Left renal cortex interstitium (tissue), 4 donors: ENCODE data around the gene NPR2. TPM values are rescaled to one million over a fixed set of nuclear protein-coding genes. Genes with fewer than 3 reads are reported as not detected.
A peak's percentile ranks its signal among the peaks of the same experiment; 100 is the strongest.

Experiments
- DNase-seq, 4 donors: peaks; one replicate each; pipeline ENCODE4 v3.0.0-alpha.2; 2013; ENCODE audit warnings: low read depth in 4 of 4, low spot score in 2 of 4, missing footprints in 1 of 4
- polyA plus RNA-seq, 4 donors: library from polyadenylated mRNA; unstranded; fragments of 120-200 nt; gene quantifications; one replicate each; pipeline ENCODE4 v1.2.1, GENCODE V29; 2013; ENCODE audit not compliant: insufficient read length in 4 of 4

NPR2 gene
- 10 to 100 TPM; 20.5 to 30.8 (median 27.7) TPM for polyA plus RNA-seq

DNA sequence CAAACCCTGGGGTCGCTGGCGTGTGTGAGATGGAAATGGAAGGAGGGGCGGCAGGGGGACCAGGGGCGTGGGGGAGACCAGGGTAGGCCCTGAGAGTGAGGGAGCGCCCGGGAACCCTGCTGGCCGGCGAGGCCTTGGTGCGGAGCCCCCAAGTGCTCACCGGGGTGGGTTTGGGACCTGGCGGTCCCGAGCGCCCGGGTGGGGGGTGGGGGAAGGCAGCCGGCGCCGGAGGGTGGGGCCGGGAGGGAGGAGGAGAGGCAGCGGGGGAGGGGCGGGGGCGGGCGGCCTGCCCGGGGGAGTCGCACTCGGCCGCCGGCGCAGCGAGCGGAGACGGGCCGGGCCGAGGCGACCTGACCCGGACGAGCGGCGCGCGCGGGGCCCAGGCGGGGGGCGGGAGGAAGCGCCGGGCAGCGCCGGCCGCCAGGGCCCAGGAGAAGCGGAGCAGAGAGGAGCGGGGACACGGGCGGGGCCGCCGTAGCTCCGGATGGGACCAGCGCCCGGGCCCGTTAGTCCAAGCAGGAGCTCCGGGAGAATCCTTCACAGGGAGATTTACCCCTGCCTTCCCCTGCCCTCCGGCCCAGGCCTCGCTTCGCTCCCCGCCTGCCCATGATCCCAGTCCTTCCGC lies at the start of gene NPR2:
Gene NPR2 (plus strand): TSS at position 295 of the 625 bp plus-strand sequence. CDS start 818 bp downstream, outside the sequence.
- no peak for DNase-seq

GRCh38 chr9:35741740-35742139 lies 49.7 kb upstream of the NPR2 start:
- no peak for DNase-seq

DNA sequence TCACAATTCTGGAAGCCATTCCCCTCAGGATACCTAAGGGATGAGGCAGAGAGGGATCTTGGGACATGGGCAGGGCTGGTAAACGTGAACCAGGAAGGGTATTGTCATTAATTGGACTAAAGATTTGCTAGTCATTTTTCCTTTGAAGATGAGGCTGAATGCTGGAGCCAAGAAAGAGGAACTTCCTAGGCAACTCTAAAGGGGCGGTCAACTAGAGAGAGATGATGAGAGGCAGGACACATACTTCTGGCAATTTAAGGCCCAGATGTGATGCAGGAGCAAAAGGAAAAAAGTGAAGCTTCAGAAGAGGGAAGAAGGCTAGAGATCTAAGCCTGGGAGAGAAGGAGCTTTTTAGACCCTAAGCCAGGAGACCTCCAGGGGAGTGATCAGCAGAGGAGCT lies 47.9 kb upstream of the NPR2 start:
- no peak for DNase-seq

DNA sequence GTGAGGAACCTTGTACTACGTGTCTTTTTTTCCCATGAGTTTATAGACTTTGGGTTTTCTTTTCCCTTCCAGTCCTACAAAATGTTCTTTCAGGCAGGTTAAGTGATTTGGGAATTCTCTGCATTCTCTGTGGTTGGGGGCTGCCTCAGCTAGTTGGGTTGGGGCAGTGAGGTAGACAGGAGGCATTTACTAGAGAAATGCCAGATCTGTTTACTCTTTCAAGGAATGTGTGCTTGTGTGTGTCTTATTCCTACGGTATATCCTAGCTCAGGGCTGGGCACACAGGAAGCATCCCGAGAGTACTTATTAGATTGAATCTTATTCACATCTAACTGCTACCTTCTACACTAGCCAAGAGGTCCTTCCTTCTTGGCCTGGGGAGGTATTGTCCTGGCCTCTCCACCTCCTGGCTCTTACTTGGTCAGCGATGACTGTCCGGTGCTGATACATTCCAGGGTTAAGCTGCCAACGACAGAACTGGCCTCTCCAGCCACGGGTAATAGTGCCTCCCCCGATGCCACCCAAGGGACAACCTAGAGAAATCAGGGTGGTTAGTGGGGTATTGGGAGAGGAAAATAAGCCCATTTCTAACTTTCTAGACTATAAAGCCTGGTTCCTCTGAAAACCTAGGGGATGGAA lies 47.4 kb upstream of the NPR2 start:
- no peak for DNase-seq

GRCh38 chr9:35745569-35745968 lies 45.8 kb upstream of the NPR2 start:
- no peak for DNase-seq

DNA sequence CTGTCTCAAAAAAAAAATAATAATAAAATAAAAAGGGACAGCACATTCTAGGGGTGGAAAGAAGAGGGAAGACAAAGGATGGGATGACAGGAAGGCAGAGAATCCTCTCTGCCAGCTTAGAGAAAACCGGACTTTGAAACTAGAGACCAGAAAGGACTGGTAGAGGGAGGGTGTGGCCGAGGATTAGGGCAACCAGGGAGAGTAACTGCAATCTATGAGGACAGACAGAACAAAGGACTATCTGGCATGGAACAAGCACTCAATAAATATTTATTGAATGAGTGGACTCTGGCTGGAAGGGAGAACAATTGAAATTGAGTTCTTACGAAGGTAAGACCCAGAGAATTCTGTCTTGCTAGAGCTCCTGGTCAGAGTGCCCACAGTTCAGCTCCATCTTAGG lies 44.8 kb upstream of the NPR2 start:
- no peak for DNase-seq

DNA sequence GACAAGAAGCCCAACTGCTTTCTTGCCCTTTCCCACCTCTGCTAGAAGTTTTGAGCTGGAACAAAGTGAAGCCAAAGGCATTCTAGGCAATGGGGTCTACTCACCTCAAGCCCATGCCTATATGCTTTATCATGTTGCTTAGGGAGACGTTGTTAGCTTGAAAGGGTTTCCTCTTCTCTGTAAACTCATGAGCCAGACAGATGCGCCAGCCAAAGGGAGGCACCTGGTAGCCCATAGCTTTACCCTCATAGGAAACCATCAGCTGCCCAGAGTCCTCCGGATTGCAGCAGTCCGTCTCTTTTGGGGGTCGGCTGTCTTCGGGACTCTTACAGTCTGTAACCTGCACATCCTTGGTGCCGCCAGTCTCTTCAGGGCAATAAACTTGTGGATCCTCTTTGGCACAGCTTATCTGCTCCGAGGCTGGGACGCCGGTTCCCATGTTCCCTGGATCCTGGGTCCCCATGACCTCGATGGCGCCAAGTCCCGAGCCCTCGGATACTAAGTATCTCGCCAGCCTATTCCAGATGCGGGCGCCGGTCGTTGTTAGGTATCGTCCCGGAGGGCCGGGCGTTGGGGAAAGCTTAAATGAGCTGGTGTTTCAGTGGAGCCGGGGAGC lies 43.0 kb upstream of the NPR2 start:
- no peak for DNase-seq

DNA sequence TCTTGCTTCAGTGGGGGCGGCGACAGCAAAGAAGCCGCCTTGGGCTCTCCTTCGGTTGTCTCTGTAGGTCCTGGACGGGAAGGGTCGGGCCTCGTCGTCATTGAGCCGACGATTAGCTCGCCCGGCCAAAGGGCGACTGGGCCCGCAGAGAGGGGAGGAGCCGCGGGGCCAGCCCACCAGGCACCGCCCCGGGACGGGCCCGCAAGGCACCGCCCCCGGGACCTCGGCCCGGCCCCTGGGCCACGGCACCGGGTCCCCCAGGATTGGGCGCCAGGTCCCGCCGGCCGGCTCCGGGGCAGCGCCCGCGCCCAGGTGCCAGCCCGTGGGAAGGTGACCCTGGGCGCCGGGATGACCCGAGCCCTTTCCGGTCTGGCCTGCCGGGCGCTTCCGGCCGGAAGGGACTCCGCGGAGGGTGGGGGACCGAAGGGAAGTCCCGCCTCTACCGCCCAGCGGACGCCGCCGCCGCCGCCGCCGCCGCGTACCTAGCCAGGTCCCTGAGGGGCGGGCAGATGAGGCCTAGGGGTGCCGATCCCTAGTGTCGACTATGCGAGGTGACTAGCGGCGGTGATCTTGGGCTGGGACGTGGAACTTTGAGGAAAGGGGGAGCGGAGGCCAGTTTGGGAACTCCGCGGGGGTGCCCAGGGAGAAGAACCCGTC lies 42.4 kb upstream of the NPR2 start, which contains the start of the genes GBA2 and RGP1:
Gene GBA2 (minus strand): TSS at position 371 of the 657 bp plus-strand sequence. CDS start 524 bp downstream, outside the sequence.
Gene RGP1 (plus strand): TSS at position 430 of the 657 bp plus-strand sequence. CDS start 469 bp downstream, outside the sequence.
- DNase-seq = peak in 1 of 4 donors; percentile 60

GRCh38 chr9:35749515-35750255 lies 41.7 kb upstream of the NPR2 start:
- DNase-seq = no peak

DNA sequence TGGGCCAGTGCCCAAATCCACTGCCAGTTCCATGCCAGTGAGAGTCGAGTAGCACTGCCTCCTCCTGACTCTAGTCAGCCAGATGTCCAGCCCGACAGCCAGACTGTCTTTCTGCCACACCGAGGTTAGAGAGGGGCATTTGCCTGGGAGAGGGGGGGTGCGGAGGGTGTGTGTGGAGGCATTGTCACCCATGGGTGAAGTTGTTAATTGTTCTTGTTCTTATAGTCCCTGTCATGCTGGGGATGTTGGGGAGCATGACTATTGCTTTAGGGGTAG lies 41.2 kb upstream of the NPR2 start:
- no peak for DNase-seq

- no peak for DNase-seq
Observed at GRCh38 chr9:35753466-35753865, 37.9 kb upstream of the NPR2 start.

DNA sequence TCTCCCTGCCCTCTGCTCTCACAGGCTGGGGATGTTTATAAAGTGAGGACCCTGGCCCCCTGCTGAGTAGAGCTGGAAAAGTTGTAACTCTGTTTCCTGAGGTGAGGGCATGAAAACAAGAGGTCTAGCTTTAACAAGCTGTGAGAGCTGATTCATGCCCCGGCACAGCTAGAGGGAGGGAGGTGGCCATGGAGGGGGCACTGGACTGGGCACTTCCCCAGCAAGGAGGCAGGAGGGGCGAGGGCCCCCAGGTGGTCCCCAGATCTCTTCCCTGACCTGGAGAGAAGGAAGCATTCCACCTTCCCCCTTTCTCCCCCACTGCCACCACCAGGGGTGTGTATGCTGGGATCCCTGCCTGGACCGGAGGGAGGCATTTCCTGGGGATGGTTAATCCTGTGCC lies 37.1 kb upstream of the NPR2 start, which contains the start of gene MSMP:
Gene MSMP (minus strand): TSS at position 13 of the 400 bp plus-strand sequence. CDS start 147 bp downstream, outside the sequence.
- no peak for DNase-seq

GRCh38 chr9:35755071-35755470 lies 36.3 kb upstream of the NPR2 start:
- no peak for DNase-seq

DNA sequence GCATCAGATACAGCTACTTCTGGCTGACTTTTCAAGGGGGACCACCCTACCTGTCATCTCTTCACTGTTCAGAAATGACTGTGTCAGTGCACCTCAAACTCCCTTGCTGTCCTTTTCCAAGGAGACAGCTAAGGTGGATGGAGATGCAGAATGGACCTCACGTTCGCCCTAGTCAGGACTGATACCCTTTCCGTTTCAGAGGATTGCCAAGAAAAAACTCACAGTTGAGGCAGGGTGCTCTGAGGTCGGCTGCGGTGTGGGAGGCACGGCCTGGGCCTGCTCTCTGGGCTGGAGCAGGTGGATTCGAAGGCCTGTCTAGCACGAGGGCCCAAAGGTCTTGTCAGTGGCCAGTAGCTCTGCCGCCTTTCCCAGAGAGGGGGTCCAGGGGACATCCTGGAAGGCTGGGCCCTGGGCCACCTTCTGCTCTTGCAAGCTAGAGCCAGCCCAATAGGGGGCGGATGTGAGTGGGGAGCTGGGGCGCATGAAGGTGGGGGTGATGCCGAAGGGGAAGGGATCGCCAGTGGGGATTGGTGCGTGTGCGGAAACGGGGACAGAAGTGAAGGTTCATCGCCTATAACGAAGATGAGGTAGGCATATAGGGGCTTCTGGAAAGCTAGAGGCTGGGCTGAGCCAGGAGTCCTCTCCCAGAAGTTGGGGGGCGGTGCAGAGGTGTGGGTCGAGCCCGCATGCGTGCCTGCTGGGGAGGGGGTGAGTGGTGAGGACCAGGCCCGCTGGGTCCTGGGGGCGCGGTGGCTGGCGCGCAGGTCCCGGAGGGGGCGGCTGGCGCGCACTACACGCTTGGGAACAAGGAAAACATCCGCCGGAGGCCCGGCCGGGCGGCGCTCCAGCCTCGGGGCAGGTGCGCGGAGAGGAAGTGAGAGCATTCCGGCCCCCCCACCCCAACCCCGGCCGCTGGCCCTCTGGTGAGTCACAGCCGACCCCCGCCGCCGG lies 34.8 kb upstream of the NPR2 start:
- peak in 2 of 4 donors; percentile 53 to 58 for DNase-seq

DNA sequence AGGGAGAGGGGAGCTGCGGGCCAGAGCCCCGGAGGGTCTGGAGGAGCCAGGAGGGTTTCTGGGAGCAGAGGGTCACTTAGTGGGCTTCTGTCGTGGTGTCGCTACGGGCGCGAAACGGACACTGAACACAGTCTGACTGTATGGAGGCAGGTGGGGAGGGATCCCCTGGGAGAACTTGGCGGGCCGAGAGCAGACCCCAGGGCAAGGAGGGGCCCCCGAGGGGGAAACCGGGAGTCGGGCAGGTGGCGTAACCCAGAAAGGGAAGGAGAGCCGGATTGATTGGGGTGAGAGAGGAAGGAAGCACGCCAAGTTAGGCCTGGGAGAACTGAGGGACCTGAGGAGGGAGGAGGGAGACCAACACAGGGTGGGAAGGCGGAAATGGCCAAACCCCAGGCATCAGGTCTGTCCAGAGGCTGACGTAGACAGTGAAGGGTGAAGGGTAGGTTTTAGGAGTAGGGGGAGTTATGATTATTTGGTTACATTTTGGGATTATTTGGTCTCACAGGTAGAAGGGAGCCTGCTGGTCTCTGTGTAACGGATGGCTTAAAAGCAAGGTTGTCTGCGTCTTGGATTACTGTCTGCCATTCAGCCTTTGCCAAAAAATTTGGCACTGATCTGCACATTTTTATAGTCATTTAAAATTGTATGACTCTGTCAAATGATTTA lies 34.0 kb upstream of the NPR2 start:
- DNase-seq = no peak

DNA sequence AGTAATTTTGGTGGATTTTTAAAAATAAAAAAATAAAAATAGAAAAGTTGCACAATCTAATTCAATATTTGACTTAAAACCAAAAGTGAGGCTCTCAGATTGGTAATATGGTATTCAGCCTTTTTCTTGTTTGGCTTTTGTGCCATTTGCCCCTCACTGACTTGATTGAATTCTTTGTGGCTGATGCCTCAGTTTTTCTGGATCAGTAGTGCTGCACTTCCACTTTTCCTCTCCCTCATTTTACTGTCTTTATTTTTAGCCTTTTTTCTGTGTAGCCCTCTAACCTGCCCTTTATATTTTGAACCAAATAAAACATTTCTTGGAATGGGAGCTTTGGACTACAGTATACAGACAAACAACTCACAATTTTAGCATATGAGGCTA lies 33.5 kb upstream of the NPR2 start:
- DNase-seq = no peak

GRCh38 chr9:35758475-35759050 lies 32.8 kb upstream of the NPR2 start:
- DNase-seq = no peak

DNA sequence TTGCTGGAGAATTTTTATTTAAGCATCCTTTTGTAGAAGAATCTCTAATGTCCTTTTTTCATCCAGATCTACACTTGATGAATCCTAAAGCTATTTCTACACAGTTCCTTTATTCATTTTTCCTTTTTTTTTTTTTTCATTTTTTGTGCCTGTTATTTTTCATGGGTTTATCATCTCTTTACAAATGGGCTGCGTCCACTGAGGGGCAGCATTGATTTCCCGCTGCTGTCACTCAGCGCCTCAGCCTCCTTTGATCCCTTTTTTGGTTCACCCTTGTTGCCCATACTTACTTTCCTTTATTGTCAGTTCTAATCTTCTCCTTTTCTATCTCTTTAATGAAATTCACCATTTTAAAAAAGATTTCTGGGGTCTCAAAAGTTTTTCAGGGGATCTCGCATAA lies 31.6 kb upstream of the NPR2 start:
- no peak for DNase-seq

DNA sequence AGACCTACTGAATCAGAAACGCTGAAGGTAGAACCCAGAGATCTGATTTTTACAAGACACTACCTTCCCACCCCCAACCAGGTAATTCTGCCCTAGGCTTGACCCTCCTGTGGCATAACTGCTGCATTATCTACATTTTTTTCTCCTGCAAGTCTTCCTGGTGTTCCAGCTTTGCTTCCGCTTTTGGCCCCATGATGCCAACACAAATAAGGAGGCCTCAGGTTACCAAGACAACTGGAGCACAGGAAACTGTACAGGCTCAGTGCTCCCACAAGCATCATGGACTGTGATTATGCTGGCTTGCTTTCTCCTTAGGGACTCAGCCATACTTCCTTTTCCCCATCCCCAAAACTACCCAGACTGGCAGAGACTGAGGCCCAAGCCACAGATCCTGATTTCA lies 30.7 kb upstream of the NPR2 start:
- no peak for DNase-seq
